Neural cell (in vitro differentiated cells): ENCODE data around the gene GABPA.

Source experiments
- CTCF ChIP-seq: fragments of 450-650 bp; IDR thresholded peaks from 2 replicates; pipeline ENCODE4 v1.5.1; 2014; ENCODE audit warnings: antibody characterized with exemption, mild to moderate bottlenecking, moderate library complexity; ENCODE audit not compliant: poor library complexity, severe bottlenecking
- EP300 ChIP-seq: fragments of 450-650 bp; conservative IDR thresholded peaks from 2 replicates; pipeline ENCODE4 v1.6.1; 2014; ENCODE audit warnings: antibody characterized with exemption, mild to moderate bottlenecking, moderate library complexity; ENCODE audit not compliant: poor library complexity, severe bottlenecking
- EZH2 ChIP-seq: fragments of 200-600, 300-800 bp; shearing (Covaris generic), sonication (generic); IDR thresholded peaks from 2 replicates; pipeline ENCODE4 v1.6.1; 2014; ENCODE audit warnings: antibody characterized with exemption, low read length, borderline replicate concordance, mild to moderate bottlenecking; ENCODE audit not compliant: insufficient read depth, poor library complexity, severe bottlenecking
- POLR2AphosphoS5 ChIP-seq: IDR thresholded peaks from 2 replicates; pipeline ENCODE4 v1.6.1; 2012
- RAD21 ChIP-seq: fragments of 450-650 bp; conservative IDR thresholded peaks from 2 replicates; pipeline ENCODE4 v1.6.1; 2014; ENCODE audit warnings: antibody characterized with exemption, mild to moderate bottlenecking, moderate library complexity
- SMC3 ChIP-seq: fragments of 450-650 bp; conservative IDR thresholded peaks from 2 replicates; pipeline ENCODE4 v1.6.1; 2014; ENCODE audit warnings: antibody characterized with exemption, mild to moderate bottlenecking, moderate library complexity; ENCODE audit not compliant: poor library complexity
- TAF1 ChIP-seq: IDR thresholded peaks from 2 replicates; pipeline ENCODE4 v1.6.1; 2012; ENCODE audit warnings: low read depth

- TF ChIP-seq RAD21 (no peak), EP300 (no peak), SMC3 (no peak), CTCF (no peak), TAF1 (no peak), POLR2AphosphoS5 (no peak), EZH2 (no peak)
These were observed 21.6 kb downstream of the GABPA start for GRCh38 chr21:25756190-25756932.
